ENCODE measurements around the gene CHST3.
"Not testable (repeated sequence)": the region's sequence is repeated elsewhere in the genome, so short reads cannot be mapped to it uniquely, and the experiment has no call there.

GRCh38 chr10:71977614-71977903 is 13.4 kb downstream of the CHST3 start:
- not testable (repeated sequence) for TF ChIP-seq CTCF, POLR2AphosphoS5, POLR2A (IDR thresholded peaks at IDR 0.05)

Measured in sigmoid colon (tissue), 4 donors.